GM23248 (cell line): ENCODE measurements around the gene UPK1B.

Source experiments
- EZH2 ChIP-seq: fragments of 200-600 bp; sonication (generic); IDR thresholded peaks from 2 replicates; pipeline ENCODE4 v1.6.1; 2018; ENCODE audit warnings: antibody characterized with exemption, mild to moderate bottlenecking; ENCODE audit not compliant: insufficient read depth, poor library complexity, severe bottlenecking
- EZH2phosphoT487 ChIP-seq: fragments of 200-600 bp; sonication (generic); IDR thresholded peaks from 2 replicates; pipeline ENCODE4 v1.6.1; 2018; ENCODE audit warnings: antibody characterized with exemption, moderate library complexity, mild to moderate bottlenecking, low read depth; ENCODE audit not compliant: insufficient read depth

GRCh38 chr3:119176778-119177177 is 3.4 kb downstream of the UPK1B start:
- TF ChIP-seq EZH2 (no peak), EZH2phosphoT487 (no peak)
